HepG2 (cell line): ENCODE measurements around the gene CD44. TPM values are rescaled to one million over a fixed set of nuclear protein-coding genes. Genes with fewer than 3 reads are reported as not detected.
"Not testable (repeated sequence)": the region's sequence is repeated elsewhere in the genome, so short reads cannot be mapped to it uniquely, and the experiment has no call there.

Source experiments
- ATAC-seq: fragments of 200-7000 bp; cut with Tn5 transposase; 3 replicates; pipeline ENCODE4 v1.9.1; 2020; ENCODE audit warnings: mild to moderate bottlenecking, moderate library complexity
- BruUV-seq: library from RNA; stranded (reverse); fragments of 400-500 nt; replicated peaks from 2 replicates; lab custom pipeline; 2021; lab: Mats Ljungman, UMichigan
- CTCF ChIA-PET: fragments of 300-600 bp; formaldehyde crosslinking; extraction: SDS; loops from one replicate; lab custom pipeline; 2021; ENCODE audit warnings: low total read pairs, inconsistent platforms, low intra/inter-chr PET ratio; lab: Yijun Ruan, JAX
- POLR2A ChIA-PET: fragments of 350-600 bp; sonication (Branson Sonifier 250); formaldehyde crosslinking; loops from one replicate; lab custom pipeline; 2020; ENCODE audit warnings: antibody characterized with exemption, inconsistent platforms; lab: Yijun Ruan, JAX
- DNase-seq: peaks from one replicate; pipeline ENCODE4 v3.0.0-alpha.2; 2015; ENCODE audit warnings: low spot score
- FAIRE-seq: peaks from 3 replicates; lab custom pipeline; 2011; peaks lifted over from hg19 to GRCh38; lab: Jason Lieb, UNC
- H2AFZ ChIP-seq: one replicate; pipeline ENCODE4 v1.6.1; 2011; ENCODE audit warnings: low read length, inconsistent platforms
- H3K27ac ChIP-seq: fragments of 300-600 bp; 3 replicates; pipeline ENCODE4 v1.8.0; 2011; ENCODE audit warnings: mixed run types, mild to moderate bottlenecking, mixed read lengths, low read length, inconsistent platforms; ENCODE audit not compliant: insufficient read depth; ENCODE audit errors: extremely low read length
- H3K27me3 ChIP-seq, 2 experiments: fragments of 200-600 bp in 1 of 2; 2 replicates in 1 of 2; 3 replicates in 1 of 2; pipeline versions ENCODE4 v1.6.0 to v1.8.0; 2011; ENCODE audit warnings: low read length in 2 of 2, mild to moderate bottlenecking in 2 of 2, moderate library complexity in 2 of 2, inconsistent platforms in 1 of 2; ENCODE audit not compliant: insufficient read depth in 2 of 2, control insufficient read depth in 1 of 2
- H3K36me3 ChIP-seq, 2 experiments: fragments of 200-600 bp in 1 of 2; replicated peaks in 1 of 2; 2 replicates in 1 of 2; 3 replicates in 1 of 2; pipeline versions ENCODE4 v1.5.1 to v1.8.0; 2011; ENCODE audit warnings: low read length in 2 of 2, inconsistent platforms in 1 of 2; ENCODE audit not compliant: insufficient read depth in 2 of 2, control insufficient read depth in 1 of 2
- H3K4me1 ChIP-seq: 2 replicates; pipeline ENCODE4 v1.5.1; 2012; ENCODE audit warnings: low read length, inconsistent platforms; ENCODE audit not compliant: insufficient read depth
- H3K4me2 ChIP-seq: 2 replicates; pipeline ENCODE4 v1.6.0; 2011; ENCODE audit warnings: low read depth, low read length, inconsistent platforms
- H3K4me3 ChIP-seq, 3 experiments: fragments of 200-600 bp in 1 of 3; sonication (generic), shearing (Covaris generic) in 1 of 3; replicated peaks in 1 of 3; 2 replicates each; pipeline ENCODE4 v1.5.1; 2011 to 2016; ENCODE audit warnings: low read length in 3 of 3, inconsistent platforms in 2 of 3, low read depth in 2 of 3, mild to moderate bottlenecking in 2 of 3, control low read depth in 1 of 3, mixed read lengths in 1 of 3; ENCODE audit not compliant: insufficient read depth in 1 of 3
- H3K79me2 ChIP-seq: one replicate; pipeline ENCODE4 v1.6.1; 2011; ENCODE audit warnings: low read length, inconsistent platforms; ENCODE audit not compliant: insufficient read depth
- H3K9ac ChIP-seq: 2 replicates; pipeline ENCODE4 v1.6.0; 2011; ENCODE audit warnings: mild to moderate bottlenecking, low read depth, low read length, inconsistent platforms; ENCODE audit not compliant: insufficient read depth
- H3K9me3 ChIP-seq: 2 replicates; pipeline ENCODE4 v1.5.1; 2012; ENCODE audit warnings: mild to moderate bottlenecking, low read length
- H4K20me1 ChIP-seq: 2 replicates; pipeline ENCODE4 v1.6.0; 2011; ENCODE audit warnings: inconsistent platforms, mild to moderate bottlenecking, low read length, moderate library complexity; ENCODE audit not compliant: insufficient read depth
- TFDP1 ChIP-seq: IDR thresholded peaks from 2 replicates; pipeline ENCODE4 v1.6.1; 2016; ENCODE audit warnings: missing compliant biosample characterization, missing genetic modification reagents, borderline replicate concordance
- ZNF362 ChIP-seq: sonication (generic); formaldehyde crosslinking; IDR thresholded peaks from 2 replicates; pipeline ENCODE4 v1.4.0; 2020; ENCODE audit warnings: missing genetic modification reagents, mild to moderate bottlenecking, borderline replicate concordance
- ZXDC ChIP-seq: sonication (generic); formaldehyde crosslinking; IDR thresholded peaks from 2 replicates; pipeline ENCODE4 v1.5.0; 2020; ENCODE audit warnings: mild to moderate bottlenecking, missing genetic modification reagents
- WGBS: methylation state at CpG from one replicate; pipeline ENCODE4 v1.1.6; 2017; ENCODE audit warnings: low lambda C conversion rate; 5-methylcytosine and 5-hydroxymethylcytosine counted together
- in situ Hi-C: cut with HindIII; loops from 2 replicates; pipeline ENCODE4 v1.10.0; 2017; ENCODE audit warnings: low pct_unique_long_range_greater_than_20kb; ENCODE audit not compliant: extremely low pct_ligation_motif_present
- intact Hi-C: fragments of 100-400 bp; cut with micrococcal nuclease; formaldehyde crosslinking; loops from one replicate; pipeline ENCODE4 v1.10.0; 2022; ENCODE audit not compliant: unreplicated experiment
- polyA plus RNA-seq, 8 experiments: library from polyadenylated mRNA; depleted of rRNA in 3 of 8; stranded (reverse) in 7 of 8; unstranded in 1 of 8; fragments of >200 nt; fragmentation: Illumina TruSeq in 4 of 8; extraction: Trizol in 4 of 8; gene quantifications; 2 replicates each; pipeline versions ENCODE4 v1.2.1 to v1.2.3, GENCODE V29; 2011 to 2016; ENCODE audit warnings: low read depth in 4 of 8, missing spikeins in 1 of 8, mixed read lengths in 1 of 8; ENCODE audit not compliant: insufficient read depth in 1 of 8
- total RNA-seq, 5 experiments: library from RNA; depleted of rRNA; stranded (reverse); fragments of >200 nt; fragmentation: Illumina TruSeq; extraction: Trizol; gene quantifications; 2 replicates each; pipeline ENCODE4 v1.2.3, GENCODE V29; 2016; ENCODE audit warnings: low read depth in 1 of 5

CD44 gene
- total and polyA plus RNA-seq, 2 of the 13 experiments (the other 11 are each of a cell fraction or from before 2014, with no cell fraction given), result 0.02 to 0.11 TPM

GRCh38 chr11:35225946-35226520 lies 87.1 kb downstream of the CD44 start (continued):
- TF ChIP-seq ZXDC (no peak), TFDP1 (CRISPR knock-in tag) (no peak), ZNF362 (CRISPR knock-in tag) (no peak)

- H3K4me2 ChIP-seq, FAIRE-seq, H3K9me3 ChIP-seq, POLR2A ChIA-PET, CTCF ChIA-PET, ATAC-seq, H3K9ac ChIP-seq, H3K79me2 ChIP-seq, in situ Hi-C loops, H3K4me3 ChIP-seq, H3K27me3 ChIP-seq, BruUV-seq, DNase-seq, H3K36me3 ChIP-seq, H2AFZ ChIP-seq, H3K27ac ChIP-seq, H4K20me1 ChIP-seq: not testable (repeated sequence)
- intact Hi-C loops, result loop anchor here (2.0 kb wide), 1 partner anchor 34 kb away; no protein-coding TSS in a partner anchor
- 39% methylated on average over 6 of the region's 6 CpGs for WGBS
- peaks cover 17% of the 10 kb centered on the region; the same call in 1 of the 2 replicates for H3K4me1 ChIP-seq
Observed at GRCh38 chr11:35226756-35227155, 87.8 kb downstream of the CD44 start.
